Small intestine (tissue), 7 donors: ENCODE measurements around the gene FILIP1. TPM values are rescaled to one million over a fixed set of nuclear protein-coding genes. Genes with fewer than 3 reads are reported as not detected.
A peak's percentile ranks its signal among the peaks of the same experiment; 100 is the strongest.

Experiments used
- DNase-seq, 2 donors: peaks; one replicate each; pipeline versions ENCODE4 v3.0.0 to v3.0.0-alpha.2; 2013
- FAIRE-seq: peaks from 2 replicates; lab custom pipeline; 2012; peaks lifted over from hg19 to GRCh38; lab: Jason Lieb, UNC
- H3K27ac ChIP-seq, 3 donors: one replicate each; pipeline ENCODE4 v1.5.1; 2013; ENCODE audit warnings: low read length in 2 of 3, mild to moderate bottlenecking in 2 of 3, control low read depth in 1 of 3, inconsistent platforms in 1 of 3, low read depth in 1 of 3, moderate library complexity in 1 of 3
- H3K27me3 ChIP-seq, 3 donors: one replicate each; pipeline ENCODE4 v1.6.1; 2013; ENCODE audit warnings: low read length in 3 of 3, inconsistent platforms in 1 of 3; ENCODE audit not compliant: control insufficient read depth in 3 of 3, insufficient read depth in 3 of 3
- H3K36me3 ChIP-seq, 3 donors: one replicate each; pipeline ENCODE4 v1.6.1; 2013; ENCODE audit warnings: low read length in 3 of 3, inconsistent platforms in 1 of 3, low read depth in 1 of 3, mild to moderate bottlenecking in 1 of 3, moderate library complexity in 1 of 3; ENCODE audit not compliant: control insufficient read depth in 3 of 3, insufficient read depth in 2 of 3
- H3K4me1 ChIP-seq, 3 donors: one replicate each; pipeline ENCODE4 v1.6.1; 2013; ENCODE audit warnings: low read length in 2 of 3, inconsistent platforms in 1 of 3, low read depth in 1 of 3, mild to moderate bottlenecking in 1 of 3, moderate library complexity in 1 of 3; ENCODE audit not compliant: control insufficient read depth in 3 of 3, insufficient read depth in 2 of 3
- H3K4me3 ChIP-seq, 3 donors: one replicate each; pipeline ENCODE4 v1.5.1; 2013; ENCODE audit warnings: low read length in 3 of 3, control low read depth in 1 of 3, inconsistent platforms in 1 of 3, low read depth in 1 of 3, mild to moderate bottlenecking in 1 of 3, moderate library complexity in 1 of 3
- H3K9me3 ChIP-seq, 2 donors: one replicate each; pipeline ENCODE4 v1.6.1; 2013; ENCODE audit warnings: low read depth in 1 of 2, low read length in 1 of 2; ENCODE audit not compliant: control insufficient read depth in 2 of 2, insufficient read depth in 1 of 2
- WGBS, 3 donors: extraction: QIAGEN DNeasy Blood & Tissue Kit; methylation state at CpG; one replicate each; pipeline ENCODE4 v1.1.7; 2013; 5-methylcytosine and 5-hydroxymethylcytosine counted together
- polyA plus RNA-seq, 4 donors: library from polyadenylated mRNA; stranded (reverse) in 3 of 4; unstranded in 1 of 4; fragments of 200-250 nt in 3 of 4; fragments of 120-200 nt in 1 of 4; gene quantifications; one replicate each; pipeline versions ENCODE4 v1.2.1 to v1.2.3, GENCODE V29; 2013
- donor health status: healthy with polysubstance abuse.
- donor health status: control.
- donor health status: control.
- donor health status: Bipolar disorder and iron deficiency.
- donor health status: healthy.

The FILIP1 gene
- polyA plus RNA-seq, 4 donors, result 0.54 to 1.8 (median 1.4) TPM; not detected in 1

- DNase-seq, result no peak
- Histone ChIP-seq H3K9me3 (no peaks in the 10 kb centered on the region), H3K4me1 (peaks cover 0 to 4% (median 0%) of the 10 kb centered on the region in 3 donors), H3K36me3 (no peaks in the 10 kb centered on the region), H3K27me3 (peaks cover 0 to 7% (median 2%) of the 10 kb centered on the region in 3 donors), H3K4me3 (no peak overlapping the region), H3K27ac (no peak overlapping the region)
- WGBS, 3 donors, result 81 to 87% (median 81%) methylated on average over 3 of the region's 3 CpGs
- no peak for FAIRE-seq
Measured at GRCh38 chr6:75490706-75491105, 2.9 kb downstream of the FILIP1 start.

- no peaks in the 10 kb centered on the region for H3K36me3 ChIP-seq
- H3K27me3 ChIP-seq, result peaks cover 0 to 7% (median 2%) of the 10 kb centered on the region in 3 donors
- H3K4me1 ChIP-seq, result peaks cover 0 to 4% (median 0%) of the 10 kb centered on the region in 3 donors
- 9 to 22% (median 18%) methylated on average over 1 of the region's 1 CpG for WGBS, 3 donors
- peak in 1 of 2 donors; percentile 16 for DNase-seq
- H3K9me3 ChIP-seq, result no peaks in the 10 kb centered on the region
- FAIRE-seq, result no peak
- no peak overlapping the region for H3K27ac ChIP-seq
- no peak overlapping the region for H3K4me3 ChIP-seq
Measured at GRCh38 chr6:75489025-75489424, 4.6 kb downstream of the FILIP1 start.

- WGBS, 3 donors, result 25 to 33% (median 32%) methylated on average over 1 of the region's 1 CpG
- Histone ChIP-seq H3K4me3 (no peak overlapping the region), H3K36me3 (no peaks in the 10 kb centered on the region), H3K27me3 (peaks cover 0 to 2% (median 0%) of the 10 kb centered on the region in 3 donors), H3K4me1 (peaks cover 0 to 4% (median 0%) of the 10 kb centered on the region in 3 donors), H3K27ac (no peak overlapping the region), H3K9me3 (no peaks in the 10 kb centered on the region)
- FAIRE-seq (no peak), DNase-seq (no peak)
Measured at GRCh38 chr6:75488033-75488432, 5.6 kb downstream of the FILIP1 start.

- FAIRE-seq, result no peak
Measured at GRCh38 chr6:75486850-75487518, 6.6 kb downstream of the FILIP1 start.

GRCh38 chr6:75484535-75484934 lies 9.1 kb downstream of the FILIP1 start:
- Histone ChIP-seq H3K36me3 (no peaks in the 10 kb centered on the region), H3K9me3 (no peaks in the 10 kb centered on the region), H3K27ac (no peak overlapping the region), H3K4me3 (no peak overlapping the region), H3K27me3 (no peaks in the 10 kb centered on the region), H3K4me1 (peaks cover 0 to 4% (median 0%) of the 10 kb centered on the region in 3 donors)
- FAIRE-seq (no peak), DNase-seq (no peak)

More at GRCh38 chr6:75486850-75487518, 6.6 kb downstream of the FILIP1 start:
- Histone ChIP-seq H3K4me1 (peaks cover 0 to 4% (median 0%) of the 10 kb centered on the region in 3 donors), H3K4me3 (no peak overlapping the region), H3K27ac (no peak overlapping the region), H3K36me3 (no peaks in the 10 kb centered on the region), H3K27me3 (peaks cover 0 to 2% (median 0%) of the 10 kb centered on the region in 3 donors), H3K9me3 (no peaks in the 10 kb centered on the region)
- no peak for DNase-seq
- 85 to 91% (median 85%) methylated on average over 6 of the region's 6 CpGs for WGBS, 3 donors

- DNase-seq, result no peak
- no peaks in the 10 kb centered on the region for H3K36me3 ChIP-seq
- H3K4me1 ChIP-seq, result peaks cover 0 to 4% (median 0%) of the 10 kb centered on the region in 3 donors
- H3K27me3 ChIP-seq, result no peaks in the 10 kb centered on the region
- no peaks in the 10 kb centered on the region for H3K9me3 ChIP-seq
- no peak overlapping the region for H3K27ac ChIP-seq
- FAIRE-seq, result no peak
- WGBS, 3 donors, result 65 to 86% (median 69%) methylated on average over 3 of the region's 3 CpGs
- H3K4me3 ChIP-seq, result no peak overlapping the region
Measured at GRCh38 chr6:75483136-75483952, 10.3 kb downstream of the FILIP1 start.

- no peak overlapping the region for H3K27ac ChIP-seq
- H3K36me3 ChIP-seq, result no peaks in the 10 kb centered on the region
- no peaks in the 10 kb centered on the region for H3K27me3 ChIP-seq
- no peak overlapping the region for H3K4me3 ChIP-seq
- 69 to 73% (median 71%) methylated on average over 4 of the region's 4 CpGs for WGBS, 3 donors
- FAIRE-seq (no peak), DNase-seq (no peak)
- no peaks in the 10 kb centered on the region for H3K4me1 ChIP-seq
- H3K9me3 ChIP-seq, result no peaks in the 10 kb centered on the region
Measured at GRCh38 chr6:75481936-75482593, 11.5 kb downstream of the FILIP1 start.

- H3K27ac ChIP-seq, result peak overlapping the region in 1 of 3 donors; percentile 53
- WGBS, 3 donors, result 63 to 69% (median 67%) methylated on average over 1 of the region's 1 CpG
- H3K36me3 ChIP-seq, result no peaks in the 10 kb centered on the region
- no peaks in the 10 kb centered on the region for H3K9me3 ChIP-seq
- H3K27me3 ChIP-seq, result no peaks in the 10 kb centered on the region
- no peak for FAIRE-seq
- no peak overlapping the region for H3K4me3 ChIP-seq
- DNase-seq, result no peak
- H3K4me1 ChIP-seq, result no peaks in the 10 kb centered on the region
Measured at GRCh38 chr6:75481394-75481793, 12.2 kb downstream of the FILIP1 start.
